Measurements from ENCODE around the gene SLC1A3.
"Not testable (repeated sequence)": the region's sequence is repeated elsewhere in the genome, so short reads cannot be mapped to it uniquely, and the experiment has no call there.

Gene SLC1A3

DNA sequence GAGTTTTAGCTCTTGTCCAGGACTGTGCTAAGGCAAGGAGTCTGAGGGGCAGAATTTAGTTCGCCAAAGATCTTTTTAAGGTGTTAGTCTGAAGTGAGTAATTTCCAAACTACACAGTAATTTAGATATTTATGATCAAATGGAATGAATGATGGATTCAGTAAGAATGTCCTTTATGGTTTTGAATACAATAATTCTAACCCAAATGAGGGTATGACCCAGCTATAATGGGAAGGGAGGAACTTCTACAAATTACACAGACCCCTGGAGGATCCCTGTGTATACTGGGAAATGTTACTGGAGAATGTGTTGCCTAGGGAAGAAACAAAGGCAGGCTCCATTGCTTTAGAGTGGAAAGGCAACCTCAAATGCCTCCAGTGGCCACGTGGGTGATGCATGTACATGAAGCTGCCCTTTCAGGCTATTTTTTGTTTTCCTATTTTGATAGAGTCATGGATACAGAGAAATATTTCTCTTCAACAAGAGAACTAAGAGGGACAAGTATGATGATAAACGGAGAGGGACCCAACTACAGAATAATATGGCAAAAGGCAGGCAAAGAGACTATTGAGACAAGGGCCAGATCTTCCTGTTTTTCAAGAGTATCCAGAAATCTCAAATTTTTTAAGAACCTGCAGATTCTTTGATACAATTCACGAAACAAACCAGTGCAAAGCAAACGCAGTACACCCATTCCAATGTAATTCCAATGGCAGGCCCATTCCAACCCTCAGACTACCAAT, 25.4 kb downstream of the SLC1A3 start:
- peak; percentile 3 for DNase-seq

DNA sequence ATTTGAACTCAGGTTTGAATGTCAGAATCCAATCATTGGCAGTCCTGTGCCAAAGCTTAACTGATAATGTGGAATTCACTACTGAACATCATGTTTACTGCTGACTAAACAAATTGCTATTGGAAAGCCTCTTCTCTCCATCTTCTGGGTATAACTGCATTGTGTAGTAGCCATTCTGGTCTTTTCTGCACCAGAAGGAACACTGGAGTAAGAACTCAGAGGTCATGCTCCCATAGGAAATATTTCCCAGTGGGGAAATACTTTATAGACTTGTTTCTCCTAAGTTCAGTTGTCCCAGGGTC, 25.9 kb downstream of the SLC1A3 start:
- no peak for DNase-seq

DNA sequence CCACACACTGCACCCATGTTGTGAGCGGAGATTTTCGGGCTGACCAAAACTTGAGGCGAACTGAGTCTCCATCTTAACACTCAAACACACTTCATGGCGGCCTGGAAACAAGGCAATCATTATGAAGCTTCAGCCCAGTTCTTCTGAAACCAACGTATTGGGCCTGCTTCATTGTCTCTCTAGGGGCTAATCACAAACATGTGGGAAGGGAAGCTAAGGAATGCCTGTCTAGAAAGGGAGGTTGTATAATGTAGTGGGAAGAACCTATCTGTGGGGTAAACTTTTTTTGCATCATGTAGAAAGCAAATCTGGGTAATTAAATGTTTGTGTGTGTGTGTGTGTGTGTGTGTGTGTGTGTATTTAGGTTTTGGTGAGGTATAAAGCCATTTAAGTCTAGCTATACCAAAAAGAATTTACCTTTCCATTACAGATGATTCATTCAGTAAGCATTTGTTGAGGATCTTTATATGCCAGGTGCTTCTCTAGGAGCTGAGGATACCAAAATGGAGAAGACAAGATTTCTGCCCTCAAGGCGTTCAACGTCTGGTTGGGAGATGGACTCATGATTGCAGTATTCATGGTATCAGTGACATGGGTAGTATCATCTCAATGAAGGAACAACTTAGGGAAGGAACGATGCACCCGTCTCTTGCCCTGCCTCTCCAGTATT, 29.4 kb downstream of the SLC1A3 start:
- DNase-seq: no peak

DNA sequence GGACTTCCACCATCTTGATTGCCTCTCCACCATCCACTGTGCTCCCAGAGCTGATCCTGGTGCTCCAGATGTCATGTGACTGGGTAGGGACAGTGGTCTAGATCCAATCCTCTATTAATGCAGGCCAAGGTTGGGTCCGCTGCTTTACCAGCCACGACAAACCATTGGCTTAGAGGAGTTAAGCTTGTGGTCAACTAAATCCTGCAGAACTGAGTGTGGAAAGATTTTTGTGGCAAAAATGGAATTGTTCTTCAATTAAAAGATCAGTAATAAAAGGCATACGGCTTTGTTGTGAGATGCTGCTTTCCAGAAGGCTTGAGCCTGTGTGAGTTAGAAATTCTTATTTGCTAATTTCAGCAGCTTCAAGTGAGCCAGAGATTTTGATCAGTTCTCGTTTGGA, 30.7 kb downstream of the SLC1A3 start:
- DNase-seq: no peak

DNA sequence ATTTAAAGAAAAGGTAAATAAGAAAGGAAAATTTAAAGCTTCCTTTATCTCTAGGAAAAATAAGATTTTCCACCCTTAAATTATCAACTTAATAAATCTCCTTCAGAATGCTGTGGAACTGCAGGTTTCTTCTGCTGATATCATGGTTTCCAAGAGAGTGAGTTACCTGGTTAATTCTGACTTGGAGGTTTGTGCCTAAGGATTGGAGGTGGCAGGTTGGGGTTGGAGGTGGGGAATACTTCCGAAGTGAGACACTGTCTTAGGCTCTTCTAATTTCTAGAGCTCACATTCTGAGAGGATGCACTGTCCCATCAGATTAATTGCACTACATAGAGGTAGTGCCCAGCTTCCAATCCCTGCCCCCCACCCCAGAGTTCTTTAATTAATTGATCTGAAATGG, 31.1 kb downstream of the SLC1A3 start:
- DNase-seq: no peak

DNA sequence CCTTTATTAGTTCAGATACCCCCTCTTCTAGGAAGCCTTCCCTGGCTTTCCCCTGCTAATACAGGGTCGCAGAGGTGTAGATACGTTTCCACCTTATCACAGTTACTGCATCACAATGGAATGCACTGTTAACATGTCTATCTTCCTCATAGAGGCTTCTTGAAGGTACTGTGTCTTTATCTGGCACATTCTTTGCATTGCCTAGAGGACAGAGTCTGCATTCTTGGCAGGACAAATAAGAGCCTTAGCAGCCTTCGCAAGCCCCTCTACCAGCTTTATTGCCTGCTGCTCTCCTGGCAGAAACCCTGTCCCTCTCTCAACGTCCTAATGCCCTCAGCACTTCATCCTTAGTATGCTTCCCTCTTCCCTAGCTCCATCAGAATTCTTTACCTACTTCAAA, 31.6 kb downstream of the SLC1A3 start:
- DNase-seq: no peak

DNA sequence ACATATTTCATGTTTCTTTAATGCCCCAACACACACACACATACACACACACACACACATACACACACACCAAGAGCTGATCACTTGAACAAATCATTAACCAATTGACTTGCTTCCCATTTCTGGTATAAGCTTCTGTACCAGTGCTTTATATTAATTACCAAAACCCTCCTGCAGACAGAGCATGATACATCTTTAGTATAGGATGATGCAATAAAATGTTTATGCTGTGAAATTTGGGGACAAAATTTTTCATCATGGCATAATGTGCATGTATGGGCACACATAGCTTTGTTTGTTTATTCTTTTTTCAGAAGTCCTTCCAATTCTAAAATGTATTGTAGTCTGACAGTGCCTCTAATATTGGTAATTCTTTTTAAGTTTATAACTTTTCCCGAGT, 34.5 kb downstream of the SLC1A3 start:
- DNase-seq: no peak

DNA sequence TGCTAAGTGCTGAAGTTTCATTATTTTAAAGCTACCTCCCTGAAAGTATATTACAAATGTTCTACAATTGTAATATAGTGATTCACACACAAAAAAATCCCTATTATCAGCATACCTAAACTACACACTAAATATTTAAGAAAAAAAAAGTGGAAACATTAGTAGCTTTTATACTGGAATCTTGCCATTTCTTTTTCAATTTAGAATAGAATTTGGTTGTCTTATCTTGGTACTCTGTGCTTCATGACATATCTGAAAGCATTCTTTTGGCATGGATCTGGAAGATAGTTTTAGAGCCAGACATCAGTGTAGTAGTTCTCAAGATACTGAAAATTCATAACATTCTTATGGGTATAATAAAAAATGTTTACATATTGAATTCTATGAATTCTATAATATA, 35.0 kb downstream of the SLC1A3 start:
- no peak for DNase-seq

DNA sequence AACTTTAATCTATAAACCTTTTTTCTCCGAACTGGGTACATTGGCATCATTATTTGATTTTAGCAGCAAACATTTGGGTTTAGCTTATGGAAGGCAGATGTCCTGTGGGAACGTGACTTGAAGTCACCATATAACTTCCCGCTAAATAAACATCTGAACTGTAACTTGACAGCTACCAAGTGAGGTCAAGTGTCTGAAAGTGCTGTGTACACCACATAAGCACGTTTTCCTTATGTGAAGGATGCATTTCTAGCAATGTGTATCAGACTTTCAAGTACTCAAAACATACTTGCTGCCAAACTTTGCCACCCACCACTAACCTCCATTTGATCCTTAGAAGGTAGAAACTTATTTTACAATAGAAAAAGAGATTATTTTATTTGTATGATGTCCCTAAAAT, 35.7 kb downstream of the SLC1A3 start:
- no peak for DNase-seq

DNA sequence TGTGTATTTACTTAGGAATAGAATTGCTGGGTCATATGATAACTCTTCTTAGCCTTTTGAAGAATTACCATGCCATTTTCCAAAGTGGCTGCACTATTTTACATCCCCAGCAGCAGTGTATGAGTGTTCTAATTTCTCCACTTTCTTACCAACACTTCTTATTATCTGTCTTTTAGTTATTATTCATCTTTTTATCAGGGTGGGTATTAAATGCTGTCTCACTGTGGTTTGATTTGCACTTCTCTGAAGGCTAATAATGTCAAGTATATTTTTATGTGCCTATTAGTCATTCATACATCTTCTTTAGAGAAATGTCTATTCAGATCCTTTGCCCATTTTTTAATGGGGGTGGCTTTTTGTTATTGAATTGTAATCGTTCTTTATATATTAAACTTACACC, 36.8 kb downstream of the SLC1A3 start:
- DNase-seq: no peak

DNA sequence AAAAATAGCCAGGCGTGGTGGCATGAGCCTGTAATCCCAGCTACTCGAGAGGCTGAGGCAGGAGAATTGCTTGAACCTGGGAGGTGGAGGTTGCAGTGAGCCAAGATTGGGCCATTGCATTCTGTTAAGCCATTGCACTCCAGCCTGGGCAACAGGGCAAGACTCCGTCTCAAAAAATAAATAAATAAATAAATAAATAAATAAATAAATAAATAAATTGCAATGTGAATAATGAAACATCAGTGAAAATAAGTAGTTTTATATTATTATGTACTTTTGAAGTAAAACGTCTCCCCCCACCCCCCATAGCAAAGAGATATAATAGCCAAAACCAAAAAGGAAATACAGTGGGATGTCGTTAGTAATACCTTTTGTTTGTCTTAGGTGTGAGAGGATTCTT, 37.4 kb downstream of the SLC1A3 start:
- DNase-seq: not testable (repeated sequence)

DNA sequence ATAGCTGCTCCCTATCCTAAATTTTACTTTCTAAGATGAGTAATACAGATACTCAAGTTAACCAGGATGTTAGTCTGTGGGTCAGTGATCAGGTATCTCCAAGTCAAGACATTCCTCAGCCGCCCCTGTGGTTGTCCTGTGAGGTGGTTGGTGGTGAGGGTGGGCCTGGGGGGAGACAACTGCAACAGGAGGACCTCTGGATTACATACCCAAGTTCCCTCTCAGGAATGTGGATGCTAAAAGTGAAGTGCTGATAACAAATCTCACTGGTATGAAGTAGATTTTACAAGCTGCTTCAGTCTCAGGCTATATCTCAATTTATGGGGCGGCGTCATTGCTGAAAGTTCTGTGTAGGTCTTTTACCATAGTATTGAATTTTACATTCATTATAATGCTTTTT, 38.3 kb downstream of the SLC1A3 start:
- DNase-seq: no peak

DNA sequence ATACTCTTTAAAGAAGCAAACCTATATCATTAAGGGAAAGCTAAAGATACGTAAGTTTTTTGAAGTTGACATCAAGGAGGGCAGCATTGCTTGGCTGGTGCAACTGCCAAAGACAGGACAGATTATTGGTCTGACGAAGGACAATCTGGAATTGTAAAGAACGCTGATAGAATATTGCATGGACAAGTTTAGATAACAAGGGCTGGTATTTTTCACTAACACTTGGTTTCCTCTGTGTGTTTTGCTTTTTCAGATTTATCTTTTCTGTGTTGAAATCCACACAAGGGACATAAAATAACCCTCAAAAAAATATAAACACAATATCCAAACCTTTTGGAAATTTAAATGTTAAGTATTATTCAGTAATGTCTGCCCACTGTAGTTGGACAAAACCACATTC, 39.7 kb downstream of the SLC1A3 start:
- no peak for DNase-seq

DNA sequence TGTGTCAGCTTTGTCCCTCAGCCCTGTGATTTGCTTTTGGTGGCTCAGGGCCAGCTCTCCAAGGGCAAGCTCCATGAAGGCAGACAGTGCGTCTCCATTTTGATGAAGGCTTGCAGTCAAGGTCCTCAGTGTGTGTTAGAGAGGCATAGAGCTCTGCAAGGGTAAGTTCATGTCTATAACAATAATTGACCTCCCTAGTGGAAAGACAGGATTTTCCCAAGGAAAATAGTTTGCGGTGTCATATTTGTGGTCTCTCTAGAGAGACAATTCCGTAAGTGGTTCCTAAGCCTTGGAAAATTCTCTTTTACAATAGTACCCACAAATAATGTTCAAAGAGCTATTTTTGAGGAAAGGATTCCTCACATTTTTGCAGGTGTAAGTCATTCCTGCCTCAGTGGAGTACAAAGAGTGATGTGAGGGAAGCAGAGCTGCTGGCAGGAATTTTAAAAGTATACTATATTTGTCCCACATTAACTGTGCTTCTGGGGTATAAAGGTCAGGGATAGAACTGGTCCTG, 40.2 kb downstream of the SLC1A3 start:
- DNase-seq: no peak

DNA sequence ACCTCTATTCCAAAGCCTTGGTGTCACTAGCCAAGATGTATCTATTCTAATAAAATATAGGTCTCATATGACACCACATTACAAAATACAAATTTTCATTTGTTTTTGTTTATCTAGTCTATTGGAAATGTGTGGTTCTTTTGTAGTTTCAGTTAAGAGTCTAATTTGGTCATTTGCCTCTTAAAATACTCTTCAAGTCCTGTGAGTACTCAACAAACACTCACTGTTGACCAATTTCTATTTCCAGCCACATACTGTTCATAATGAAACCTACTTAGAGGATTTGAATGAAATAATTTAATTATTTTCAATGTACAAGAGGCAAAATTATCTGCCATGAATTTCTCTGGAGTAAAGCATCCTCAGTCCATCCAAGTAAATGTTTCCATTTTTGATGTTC, 40.6 kb downstream of the SLC1A3 start:
- no peak for DNase-seq

DNA sequence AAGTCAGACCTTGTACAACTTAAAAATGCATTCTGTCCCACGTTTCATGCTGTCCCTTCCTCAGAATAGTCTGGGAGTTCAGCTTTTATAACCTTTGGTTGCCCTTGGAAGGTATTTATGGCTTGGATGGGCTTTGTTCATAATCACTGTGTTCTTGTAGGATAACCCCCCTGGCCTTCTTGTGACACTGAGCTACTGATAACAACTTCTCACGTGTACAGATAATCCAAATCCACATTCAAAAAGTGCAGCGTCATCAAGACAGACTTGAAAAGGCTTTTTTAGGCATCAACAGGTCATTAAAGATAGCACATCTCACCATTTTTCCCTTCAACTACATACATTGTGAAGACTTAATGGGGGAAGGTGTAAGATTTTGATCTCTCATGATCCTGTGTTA, 42.0 kb downstream of the SLC1A3 start:
- no peak for DNase-seq

DNA sequence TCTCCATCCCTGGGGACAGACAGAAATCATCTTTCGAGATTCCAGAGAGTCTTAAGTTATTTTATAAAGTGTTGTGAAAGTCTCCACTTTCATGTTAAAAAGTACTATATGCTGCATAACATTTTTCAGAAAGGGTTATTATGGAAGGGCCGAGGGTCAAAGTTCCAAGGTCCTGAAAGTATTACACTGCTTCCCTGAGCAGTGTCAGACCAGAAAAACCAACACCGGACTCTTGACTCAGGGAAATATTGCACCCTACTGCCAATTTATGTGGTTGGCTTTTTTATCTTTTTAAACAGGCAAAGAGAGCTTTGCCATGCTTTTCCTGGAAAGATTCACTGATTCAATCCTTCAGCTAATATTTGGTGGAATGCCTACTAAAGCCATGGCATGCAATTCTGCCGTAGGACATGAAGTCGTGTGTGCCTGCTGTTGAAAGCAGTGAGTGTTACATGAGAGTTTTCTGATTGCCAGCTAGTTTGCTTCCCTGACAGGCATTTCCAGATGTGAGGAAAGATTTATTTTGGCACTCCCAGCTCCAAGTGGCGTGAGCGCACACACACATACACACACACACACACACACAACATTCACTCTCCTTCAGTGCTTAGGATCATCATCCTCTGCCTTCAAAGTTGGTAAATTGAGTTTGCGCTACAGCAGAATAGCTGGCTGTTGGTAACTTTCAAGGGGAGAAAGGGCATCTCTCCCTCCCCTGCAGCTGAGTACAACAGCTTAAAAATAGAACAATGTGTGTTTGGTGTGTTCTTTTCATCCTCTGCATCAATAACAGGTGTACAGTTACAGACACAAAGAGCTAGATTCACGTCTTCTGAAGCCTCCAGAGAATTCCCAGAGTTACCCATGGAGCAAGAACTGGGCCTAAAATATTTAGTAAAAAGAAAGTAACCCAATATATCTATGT, 45.6 kb downstream of the SLC1A3 start:
- no peak for DNase-seq

DNA sequence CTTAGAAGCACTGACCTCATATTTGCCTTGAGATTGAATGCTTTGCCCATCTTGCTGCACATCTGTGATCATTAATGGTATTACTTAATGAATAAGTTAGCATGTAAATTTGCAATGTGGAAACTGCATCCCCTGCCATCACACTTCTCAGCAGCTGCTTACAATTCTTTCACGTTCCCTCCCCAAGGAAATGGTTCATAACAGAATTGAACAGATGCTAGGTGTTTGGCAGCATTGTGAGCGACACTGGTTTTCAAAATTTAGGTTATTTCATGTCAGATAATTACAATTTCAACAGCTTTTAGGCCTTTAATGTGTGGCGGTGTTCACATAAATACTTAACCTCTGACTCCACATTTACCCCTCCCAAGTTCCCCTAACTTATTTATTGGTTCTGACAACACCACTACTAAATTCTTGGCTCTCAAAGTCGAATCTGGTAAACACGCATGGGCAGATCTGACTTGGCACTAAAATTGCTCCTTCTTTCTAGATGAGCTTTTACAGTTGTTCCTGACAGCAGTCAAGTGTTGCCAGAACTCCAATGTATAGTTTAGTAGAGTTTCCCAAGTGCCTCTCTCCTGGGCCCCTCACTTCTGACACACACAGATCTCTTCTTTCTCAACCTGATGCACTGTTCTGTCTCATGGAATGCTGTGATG, 46.8 kb downstream of the SLC1A3 start:
- DNase-seq: no peak

DNA sequence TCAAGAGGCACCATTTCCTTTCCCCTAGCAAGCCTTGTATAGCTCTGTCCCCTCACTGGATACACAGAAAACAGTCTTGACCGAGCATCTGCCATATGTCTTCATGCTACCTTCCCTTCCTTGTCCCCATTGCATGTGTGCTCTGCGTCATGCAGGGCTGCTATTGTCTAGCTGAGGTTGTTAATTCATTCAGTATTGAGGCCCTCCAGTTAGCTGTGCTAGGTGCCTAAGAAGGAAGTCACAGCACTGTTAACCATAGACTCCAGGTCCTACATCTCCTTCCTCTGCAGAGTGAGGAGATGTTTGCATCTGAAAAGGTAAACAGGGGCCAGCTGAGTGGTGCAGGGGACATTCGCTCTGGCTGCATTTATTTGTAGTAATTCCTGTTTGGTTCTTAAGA, 48.2 kb downstream of the SLC1A3 start:
- DNase-seq: no peak

DNA sequence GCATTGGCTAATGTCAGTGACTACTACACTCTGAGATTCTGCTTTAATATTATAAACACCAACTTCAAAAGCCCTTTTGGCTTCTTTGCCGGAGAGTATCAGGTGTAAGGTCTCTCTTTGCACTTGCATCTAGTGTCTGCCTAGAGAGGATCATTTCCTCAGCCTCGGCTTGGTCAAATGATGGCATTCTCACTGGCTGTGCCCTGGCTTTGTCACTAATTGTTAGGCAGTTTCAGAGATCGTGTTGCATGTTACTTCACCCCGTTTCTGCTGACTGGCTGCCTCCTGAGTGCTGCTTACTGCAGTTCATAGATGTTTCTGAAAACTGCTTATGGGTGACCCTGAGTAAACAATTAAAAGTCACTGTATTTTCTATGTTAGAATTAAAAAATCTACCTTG, 48.8 kb downstream of the SLC1A3 start:
- no peak for DNase-seq

DNA sequence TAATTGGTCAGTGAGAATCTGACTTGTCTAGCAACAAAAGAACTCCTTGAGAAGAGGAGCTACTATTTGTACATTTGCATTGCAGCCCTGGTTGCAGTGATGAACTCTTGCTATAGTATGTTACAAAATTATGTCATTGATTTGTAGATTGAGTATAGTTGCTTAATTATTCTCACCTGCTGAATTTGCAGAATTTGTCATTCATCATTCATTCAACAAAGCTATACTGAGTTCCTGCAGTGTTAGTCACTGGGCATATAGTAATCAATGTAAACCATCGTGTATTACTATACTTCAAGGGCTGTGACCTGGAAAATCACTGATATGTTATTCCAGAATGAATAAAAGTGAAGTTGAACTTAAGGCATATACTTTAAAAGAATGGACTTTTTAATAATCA, 50.1 kb downstream of the SLC1A3 start:
- no peak for DNase-seq

DNA sequence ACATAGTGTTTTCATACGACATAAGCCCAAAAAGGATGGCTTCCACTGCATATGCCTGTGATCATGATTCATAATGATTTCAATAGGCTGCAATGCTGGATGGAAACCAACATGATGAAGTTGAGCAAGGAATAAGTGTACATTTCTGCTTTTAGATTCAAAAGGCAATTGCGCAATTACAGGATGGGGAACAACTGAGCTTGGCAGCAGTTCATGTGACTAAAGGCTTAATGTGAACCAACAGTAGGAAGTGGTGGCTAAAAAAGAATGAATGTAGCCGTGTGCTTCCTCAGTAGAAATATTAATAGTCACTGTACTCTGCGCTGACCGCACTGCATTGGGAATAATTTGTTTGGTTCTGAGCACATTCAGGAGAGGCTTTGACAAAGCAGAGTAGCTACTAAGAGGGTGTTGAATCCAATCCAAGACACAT, 51.2 kb downstream of the SLC1A3 start:
- no peak for DNase-seq

All from activated CD4-positive, alpha-beta T cell treated with anti-CD3 and anti-CD28 coated beads, Interleukin-10, Interleukin-2, amounts not matched to agents 100 ng/mL and 50 ng/mL, durations not matched to agents 16 hours and 8 hours (primary cell).